Activated CD8-positive, alpha-beta memory T cell treated with anti-CD3 and anti-CD28 coated beads, Interleukin-2, amount 50 U/mL, for 4 hours (primary cell): Measurements from ENCODE around the gene CTNNBL1.
"Not testable (repeated sequence)": the region's sequence is repeated elsewhere in the genome, so short reads cannot be mapped to it uniquely, and the experiment has no call there.

ENCODE experiments used
- DNase-seq: peaks from one replicate; pipeline ENCODE4 v3.0.0-alpha.2; 2020

The CTNNBL1 gene, protein sequence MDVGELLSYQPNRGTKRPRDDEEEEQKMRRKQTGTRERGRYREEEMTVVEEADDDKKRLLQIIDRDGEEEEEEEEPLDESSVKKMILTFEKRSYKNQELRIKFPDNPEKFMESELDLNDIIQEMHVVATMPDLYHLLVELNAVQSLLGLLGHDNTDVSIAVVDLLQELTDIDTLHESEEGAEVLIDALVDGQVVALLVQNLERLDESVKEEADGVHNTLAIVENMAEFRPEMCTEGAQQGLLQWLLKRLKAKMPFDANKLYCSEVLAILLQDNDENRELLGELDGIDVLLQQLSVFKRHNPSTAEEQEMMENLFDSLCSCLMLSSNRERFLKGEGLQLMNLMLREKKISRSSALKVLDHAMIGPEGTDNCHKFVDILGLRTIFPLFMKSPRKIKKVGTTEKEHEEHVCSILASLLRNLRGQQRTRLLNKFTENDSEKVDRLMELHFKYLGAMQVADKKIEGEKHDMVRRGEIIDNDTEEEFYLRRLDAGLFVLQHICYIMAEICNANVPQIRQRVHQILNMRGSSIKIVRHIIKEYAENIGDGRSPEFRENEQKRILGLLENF

DNA sequence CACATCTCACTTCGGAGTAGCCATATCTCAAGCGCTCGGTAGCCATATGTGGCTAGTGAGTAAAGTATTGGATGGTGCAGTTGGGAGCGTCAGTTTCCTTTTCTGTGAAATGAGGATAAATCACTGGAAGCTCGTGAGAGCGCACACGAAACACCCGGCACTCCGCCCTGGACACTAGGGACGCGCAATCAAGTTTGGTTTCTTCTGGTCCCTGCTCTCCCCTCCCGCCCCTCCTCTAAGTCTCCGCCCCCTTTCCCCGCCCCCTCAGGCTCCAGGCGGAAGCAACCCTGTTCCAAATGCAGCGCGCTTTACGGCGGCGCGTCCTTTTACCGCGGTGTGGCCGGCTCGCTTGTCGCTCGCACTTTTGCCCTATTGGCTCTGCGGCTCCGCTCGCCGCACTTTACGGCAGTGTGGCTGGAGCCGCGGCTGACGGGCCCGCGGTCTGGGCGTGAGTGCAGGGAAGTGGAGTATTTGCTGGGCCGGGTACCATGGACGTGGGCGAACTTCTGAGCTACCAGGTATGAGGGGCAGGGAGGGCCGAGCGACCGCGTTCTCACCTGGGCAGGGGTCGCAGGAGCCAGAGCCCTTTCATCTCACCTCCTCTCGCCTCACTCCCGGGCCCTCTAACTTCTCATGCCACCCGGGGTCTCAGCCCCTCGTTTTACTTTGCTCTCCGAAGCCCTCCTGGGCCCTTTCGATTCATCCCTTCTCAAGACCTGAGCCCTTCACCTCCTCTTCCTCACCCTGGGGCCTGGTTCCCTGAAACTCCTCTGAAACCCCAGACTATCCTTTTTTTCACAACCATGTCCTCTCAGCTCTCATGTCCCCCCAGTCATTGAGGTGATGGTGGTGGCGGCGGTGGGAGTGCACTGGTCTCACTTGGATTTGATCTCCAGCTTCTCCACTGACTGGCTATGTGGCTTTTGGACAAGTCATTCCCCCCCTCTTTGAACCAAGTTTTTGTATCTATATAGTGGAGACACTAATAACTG lies at the start of gene CTNNBL1:
Gene CTNNBL1 (plus strand): TSS at position 396 of the 992 bp plus-strand sequence. CDS start 93 bp downstream, at position 489.
- peak; percentile 97 for DNase-seq

DNA sequence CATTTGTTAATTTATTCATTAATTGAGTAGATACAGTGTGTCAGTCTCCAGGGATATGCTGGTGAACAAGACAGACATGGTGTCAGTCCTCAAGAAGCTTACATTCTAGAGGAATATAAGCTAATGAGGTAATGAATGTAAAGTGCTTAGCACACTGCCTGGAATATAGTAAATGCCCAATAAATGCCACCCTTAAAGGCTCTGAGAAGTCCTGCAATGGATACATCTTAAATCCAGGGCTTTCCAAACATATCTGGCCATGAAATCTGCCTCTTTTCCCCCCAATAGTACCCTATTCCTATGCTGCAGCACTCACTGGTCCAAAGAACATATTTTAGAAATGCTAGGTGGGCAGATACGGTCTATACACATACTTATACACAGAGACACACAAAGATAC lies 49.2 kb upstream of the CTNNBL1 start:
- no peak for DNase-seq

- no peak for DNase-seq
Observed at GRCh38 chr20:37647946-37648345, 45.9 kb upstream of the CTNNBL1 start.

- DNase-seq, result no peak
Observed at GRCh38 chr20:37649017-37649416, 44.8 kb upstream of the CTNNBL1 start.

DNA sequence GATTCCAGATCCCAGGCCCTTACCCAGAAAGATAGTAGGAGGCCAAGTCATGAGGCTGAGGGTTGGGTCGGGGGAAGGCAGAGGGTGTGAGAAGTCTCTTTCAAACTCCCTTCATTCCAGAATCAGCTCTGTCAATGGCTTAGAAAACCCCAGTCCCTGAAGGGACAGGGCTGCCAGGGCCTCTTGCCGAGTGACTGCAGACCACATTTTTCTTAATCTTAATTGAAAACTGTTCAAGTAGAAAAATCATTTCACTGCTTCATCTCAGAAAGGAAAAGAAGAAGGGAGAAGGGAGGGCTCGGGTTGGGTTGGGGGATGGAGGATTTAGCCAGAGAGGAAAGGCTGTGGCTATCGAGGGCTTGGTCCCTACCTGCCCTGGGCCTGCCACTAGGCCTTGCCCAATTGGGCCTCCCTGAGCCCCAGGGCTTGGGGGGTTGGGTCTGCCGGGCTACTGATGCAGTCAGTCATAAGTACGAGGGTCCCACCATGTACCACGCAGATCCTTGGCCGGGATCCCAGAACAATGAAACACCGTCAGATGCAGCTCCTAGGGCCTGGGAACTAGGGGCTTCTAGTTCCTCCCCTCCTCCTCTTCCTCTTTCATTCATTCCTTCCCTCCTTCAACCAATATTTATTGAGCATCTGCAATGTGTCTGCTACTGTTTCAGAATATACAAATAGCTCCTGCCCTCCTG lies 44.0 kb upstream of the CTNNBL1 start:
- no peak for DNase-seq

DNA sequence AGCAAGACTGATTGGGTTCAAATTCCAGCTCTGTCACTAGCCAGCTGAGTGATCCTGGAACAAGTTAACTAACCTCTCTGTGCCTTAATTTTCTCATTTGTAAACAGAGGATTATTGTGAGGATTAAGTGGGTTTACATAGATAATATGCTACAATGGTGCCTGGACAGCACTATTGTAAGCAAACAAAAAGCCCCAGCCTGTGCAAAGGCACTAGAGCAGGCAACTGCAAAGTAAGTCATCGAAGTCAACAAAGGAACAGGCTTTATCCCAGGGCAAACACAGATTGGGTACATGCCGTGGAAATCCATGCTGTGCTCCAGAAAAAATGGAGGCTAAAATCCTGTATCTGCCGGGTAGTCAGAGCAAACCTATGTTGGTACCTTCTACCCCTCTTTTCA lies 43.2 kb upstream of the CTNNBL1 start:
- DNase-seq, result no peak

GRCh38 chr20:37651932-37652331 lies 41.9 kb upstream of the CTNNBL1 start:
- no peak for DNase-seq

GRCh38 chr20:37656945-37657344 lies 36.9 kb upstream of the CTNNBL1 start:
- DNase-seq, result no peak

- DNase-seq, result no peak
Observed at GRCh38 chr20:37657924-37658804, 35.7 kb upstream of the CTNNBL1 start.

DNA sequence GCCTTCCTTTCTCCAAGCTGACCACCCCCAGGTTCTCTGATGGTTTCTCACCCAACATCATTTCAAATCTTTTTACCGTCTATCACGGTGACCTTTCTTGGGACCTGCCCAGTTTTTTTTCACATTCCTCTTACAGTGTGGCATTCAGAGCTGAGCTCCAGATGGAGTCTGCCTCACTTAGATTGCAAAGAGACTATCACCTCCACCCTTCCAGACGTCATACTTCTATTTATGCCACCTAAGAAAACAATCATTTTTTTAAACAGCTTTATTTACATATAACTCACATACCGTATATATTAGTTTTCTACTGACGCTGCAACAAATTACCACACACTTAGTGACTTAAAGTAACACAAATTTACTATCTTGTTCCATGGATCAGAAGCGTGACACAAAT lies 32.3 kb upstream of the CTNNBL1 start:
- no peak for DNase-seq

DNA sequence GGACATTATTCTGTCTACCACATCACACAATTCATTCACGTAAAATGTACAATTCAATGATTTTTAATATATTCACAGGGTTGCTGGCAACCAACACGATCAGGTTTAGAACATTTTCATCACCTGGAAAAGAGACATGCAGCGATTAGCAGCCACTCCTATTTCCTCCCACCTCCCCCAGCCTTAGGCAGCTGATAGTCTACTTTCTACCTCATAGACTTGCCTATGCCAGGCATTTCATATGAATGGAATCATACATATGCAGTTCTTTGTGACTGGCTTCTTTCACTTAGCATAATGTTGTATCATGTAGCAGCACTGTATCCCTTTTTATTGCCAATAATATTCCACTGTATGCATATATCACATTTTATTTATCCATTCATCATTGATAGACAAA lies 31.5 kb upstream of the CTNNBL1 start:
- no peak for DNase-seq

GRCh38 chr20:37664595-37664994 lies 29.2 kb upstream of the CTNNBL1 start:
- DNase-seq, result not testable (repeated sequence)

GRCh38 chr20:37668166-37668565 lies 25.7 kb upstream of the CTNNBL1 start:
- no peak for DNase-seq

GRCh38 chr20:37669062-37669772 lies 24.6 kb upstream of the CTNNBL1 start:
- DNase-seq, result no peak

GRCh38 chr20:37669773-37670236 lies 24.0 kb upstream of the CTNNBL1 start:
- no peak for DNase-seq

DNA sequence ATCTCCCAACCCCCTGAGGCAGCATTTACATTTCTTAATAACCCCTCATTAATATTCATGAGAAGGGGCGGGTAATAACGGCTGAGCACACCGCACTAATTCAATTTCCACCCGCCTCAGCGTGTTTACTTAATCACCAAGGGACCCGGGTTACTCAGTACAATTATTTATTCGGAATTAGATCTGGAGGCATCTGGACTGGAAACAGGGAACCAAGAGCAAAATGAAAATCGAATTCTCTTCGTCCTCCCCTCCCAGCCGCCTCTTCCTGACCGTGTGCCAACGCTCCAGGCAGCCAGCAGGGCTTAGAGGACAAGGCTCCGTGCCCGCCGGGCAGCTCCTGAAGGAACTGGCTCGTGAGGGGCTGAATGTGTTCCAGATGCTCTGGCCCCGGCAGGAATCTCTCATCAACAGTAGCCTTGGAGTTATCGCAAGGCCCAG lies 23.5 kb upstream of the CTNNBL1 start:
- DNase-seq, result no peak

GRCh38 chr20:37672143-37672542 lies 21.7 kb upstream of the CTNNBL1 start:
- no peak for DNase-seq

DNA sequence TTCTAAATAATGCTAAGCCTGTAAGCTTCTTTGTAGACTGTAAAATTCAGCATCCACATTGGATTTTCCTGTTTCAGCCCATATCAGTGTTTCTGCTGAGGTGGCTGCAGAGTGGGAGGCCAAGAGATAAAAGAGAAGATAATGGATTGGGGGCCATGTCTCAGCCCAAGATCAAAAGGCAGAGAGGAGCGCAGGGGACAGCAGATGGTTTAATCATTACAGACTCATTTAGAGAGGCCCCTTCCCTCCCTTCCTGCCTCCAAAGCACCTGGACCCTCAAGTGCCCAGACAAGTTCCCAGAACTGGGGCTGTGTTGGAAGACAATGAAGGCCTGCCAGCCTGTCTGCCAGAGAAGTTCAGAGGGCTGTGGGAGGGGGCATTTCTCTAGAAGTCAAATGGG lies 20.4 kb upstream of the CTNNBL1 start:
- no peak for DNase-seq

- DNase-seq, result no peak
Observed at GRCh38 chr20:37676440-37676839, 17.4 kb upstream of the CTNNBL1 start.

DNA sequence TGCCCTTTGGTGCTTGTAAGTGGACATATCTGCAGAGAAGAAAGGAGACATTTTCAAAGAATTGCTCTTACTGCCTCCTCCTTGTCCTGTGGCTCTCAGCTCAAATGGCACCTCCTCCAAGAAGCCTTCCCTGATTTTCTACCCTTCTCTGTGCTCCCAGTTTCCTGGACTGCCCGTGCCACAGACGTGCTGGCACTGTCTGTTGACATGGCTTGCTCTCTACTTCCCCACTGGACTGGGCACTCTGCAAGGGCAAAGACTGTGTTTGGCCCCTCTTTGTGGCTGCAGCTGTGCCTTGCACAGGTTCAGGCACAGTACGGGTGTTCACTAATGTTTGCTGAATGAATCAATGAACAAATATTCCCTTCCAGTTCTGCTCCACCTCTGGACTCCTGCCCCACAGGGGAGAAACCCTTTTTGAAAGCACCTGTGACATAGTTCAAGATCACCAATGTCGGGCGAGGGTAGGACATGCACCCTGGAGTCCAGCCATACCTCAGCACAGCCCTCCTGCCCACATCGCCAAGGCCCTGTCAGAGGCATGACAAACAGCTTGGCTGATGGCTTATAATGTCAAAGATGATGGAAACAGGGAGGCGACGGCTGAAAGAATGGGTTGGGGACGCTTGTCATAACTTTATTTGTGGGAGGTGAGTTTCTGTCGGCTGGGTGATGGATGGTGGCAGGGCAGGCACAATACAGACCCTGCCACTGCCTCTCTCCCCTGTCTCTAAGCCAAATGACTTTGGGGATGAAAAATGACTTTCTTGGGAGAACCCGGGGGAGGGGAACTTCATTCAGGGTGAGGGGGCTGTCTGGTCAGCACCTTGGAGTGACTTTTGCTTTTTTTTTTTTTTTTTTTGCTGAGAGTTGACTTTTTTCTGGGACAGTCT lies 15.6 kb upstream of the CTNNBL1 start:
- DNase-seq, result no peak
